GM12878 (cell line): ENCODE results near the gene ACYP2. TPM values are rescaled to one million over a fixed set of nuclear protein-coding genes. Genes with fewer than 3 reads are reported as not detected.

Source experiments
- BMI1 ChIP-seq: fragments of 450-650 bp; IDR thresholded peaks from 2 replicates; pipeline ENCODE4 v1.6.1; 2016; ENCODE audit warnings: mild to moderate bottlenecking, moderate library complexity, borderline replicate concordance
- POLR2AphosphoS5 ChIP-seq: IDR thresholded peaks from 2 replicates; pipeline ENCODE4 v1.6.1; 2011; ENCODE audit warnings: mild to moderate bottlenecking, low read length, inconsistent platforms
- RB1 ChIP-seq: fragments of 450-650 bp; formaldehyde crosslinking; IDR thresholded peaks from 2 replicates; pipeline ENCODE4 v1.6.1; 2017; ENCODE audit warnings: mild to moderate bottlenecking, borderline replicate concordance
- SKIL ChIP-seq: fragments of 450-650 bp; IDR thresholded peaks from 2 replicates; pipeline ENCODE4 v1.6.1; 2017; ENCODE audit warnings: mild to moderate bottlenecking, low read depth, inconsistent platforms; ENCODE audit not compliant: poor library complexity, severe bottlenecking
- SUZ12 ChIP-seq: fragments of 200-600 bp; sonication (generic); IDR thresholded peaks from one replicate; pipeline ENCODE4 v1.6.1; 2018; ENCODE audit warnings: antibody characterized with exemption, mild to moderate bottlenecking; ENCODE audit not compliant: unreplicated experiment
- polyA plus RNA-seq, 11 experiments: library from polyadenylated mRNA; depleted of rRNA in 4 of 11; unstranded in 6 of 11; stranded (reverse) in 5 of 11; fragments of >200 nt; fragmentation: Nextera tagmentation in 4 of 11; fragmentation: Illumina TruSeq in 1 of 11; extraction: Ambion mirVana in 4 of 11; extraction: Trizol in 1 of 11; gene quantifications; 1 replicate in 1 of 11; 2 replicates in 10 of 11; pipeline versions ENCODE4 v1.2.1 to v1.2.3, GENCODE V29; 2011 to 2016; ENCODE audit warnings: inconsistent platforms in 2 of 11, missing spikeins in 2 of 11, low read depth in 1 of 11
- total RNA-seq, 4 experiments: library from RNA; depleted of rRNA in 3 of 4; stranded (reverse); fragments of >200 nt in 3 of 4; fragmentation: Illumina TruSeq in 1 of 4; extraction: Trizol in 1 of 4; gene quantifications; 2 replicates each; pipeline versions ENCODE4 v1.2.1 to v1.2.3, GENCODE V29; 2013 to 2021
- TF ChIP-seq, protein P1 (sequence below): fragments of 450-650 bp; formaldehyde crosslinking; IDR thresholded peaks from 2 replicates; pipeline ENCODE4 v1.5.0; 2022; ENCODE audit warnings: mild to moderate bottlenecking, missing genetic modification characterization
- TF ChIP-seq, protein P2 (sequence below): fragments of 450-650 bp; formaldehyde crosslinking; IDR thresholded peaks from 2 replicates; pipeline ENCODE4 v1.4.0; 2020; ENCODE audit warnings: mild to moderate bottlenecking, moderate library complexity

Gene ACYP2
- total and polyA plus RNA-seq, 10 of the 15 experiments (the other 5 are each of a cell fraction or from before 2014, with no cell fraction given) = 4.2 to 16.3 (median 9.0) TPM

DNA sequence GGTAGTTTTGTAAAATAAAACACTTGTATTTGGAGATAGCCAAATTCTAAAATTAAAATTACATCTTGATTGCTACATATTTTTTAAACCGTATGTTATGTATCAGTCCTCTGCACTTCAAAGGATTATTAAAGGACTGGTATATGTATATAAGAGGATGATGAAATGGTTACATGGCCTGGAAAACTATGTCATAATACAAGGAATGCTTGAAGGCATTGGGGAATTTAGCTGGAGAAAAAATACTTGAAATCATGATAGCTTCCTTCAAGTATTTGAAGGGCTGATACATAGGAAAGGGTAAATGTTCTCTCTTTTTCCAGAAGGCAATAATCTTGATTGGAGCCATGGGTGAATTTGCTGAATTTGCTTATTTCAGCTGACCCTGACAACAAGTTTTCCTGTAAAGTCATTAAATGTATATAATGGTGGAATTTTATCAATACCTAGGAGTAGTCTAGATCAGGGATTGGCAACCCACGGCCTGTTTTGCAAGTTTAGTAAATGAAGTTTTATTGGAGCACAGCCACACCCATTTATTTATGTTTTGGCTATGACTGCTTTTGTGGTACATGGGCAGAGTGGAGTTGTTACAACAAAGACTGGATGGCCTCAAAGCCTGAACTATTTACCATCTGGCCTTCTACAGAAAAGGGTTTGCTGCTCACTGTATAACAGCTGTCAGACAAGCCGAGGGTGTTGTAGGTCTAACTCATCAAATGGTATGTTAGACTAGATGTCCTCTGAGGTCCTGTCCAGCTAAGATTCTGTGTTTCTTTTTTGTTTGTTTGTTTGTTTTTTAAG is 34.4 kb downstream of the ACYP2 start (continued):
- TF ChIP-seq, protein P1, sequence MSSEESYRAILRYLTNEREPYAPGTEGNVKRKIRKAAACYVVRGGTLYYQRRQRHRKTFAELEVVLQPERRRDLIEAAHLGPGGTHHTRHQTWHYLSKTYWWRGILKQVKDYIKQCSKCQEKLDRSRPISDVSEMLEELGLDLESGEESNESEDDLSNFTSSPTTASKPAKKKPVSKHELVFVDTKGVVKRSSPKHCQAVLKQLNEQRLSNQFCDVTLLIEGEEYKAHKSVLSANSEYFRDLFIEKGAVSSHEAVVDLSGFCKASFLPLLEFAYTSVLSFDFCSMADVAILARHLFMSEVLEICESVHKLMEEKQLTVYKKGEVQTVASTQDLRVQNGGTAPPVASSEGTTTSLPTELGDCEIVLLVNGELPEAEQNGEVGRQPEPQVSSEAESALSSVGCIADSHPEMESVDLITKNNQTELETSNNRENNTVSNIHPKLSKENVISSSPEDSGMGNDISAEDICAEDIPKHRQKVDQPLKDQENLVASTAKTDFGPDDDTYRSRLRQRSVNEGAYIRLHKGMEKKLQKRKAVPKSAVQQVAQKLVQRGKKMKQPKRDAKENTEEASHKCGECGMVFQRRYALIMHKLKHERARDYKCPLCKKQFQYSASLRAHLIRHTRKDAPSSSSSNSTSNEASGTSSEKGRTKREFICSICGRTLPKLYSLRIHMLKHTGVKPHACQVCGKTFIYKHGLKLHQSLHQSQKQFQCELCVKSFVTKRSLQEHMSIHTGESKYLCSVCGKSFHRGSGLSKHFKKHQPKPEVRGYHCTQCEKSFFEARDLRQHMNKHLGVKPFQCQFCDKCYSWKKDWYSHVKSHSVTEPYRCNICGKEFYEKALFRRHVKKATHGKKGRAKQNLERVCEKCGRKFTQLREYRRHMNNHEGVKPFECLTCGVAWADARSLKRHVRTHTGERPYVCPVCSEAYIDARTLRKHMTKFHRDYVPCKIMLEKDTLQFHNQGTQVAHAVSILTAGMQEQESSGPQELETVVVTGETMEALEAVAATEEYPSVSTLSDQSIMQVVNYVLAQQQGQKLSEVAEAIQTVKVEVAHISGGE (CRISPR knock-in tag) = no peak
- TF ChIP-seq, protein P2, sequence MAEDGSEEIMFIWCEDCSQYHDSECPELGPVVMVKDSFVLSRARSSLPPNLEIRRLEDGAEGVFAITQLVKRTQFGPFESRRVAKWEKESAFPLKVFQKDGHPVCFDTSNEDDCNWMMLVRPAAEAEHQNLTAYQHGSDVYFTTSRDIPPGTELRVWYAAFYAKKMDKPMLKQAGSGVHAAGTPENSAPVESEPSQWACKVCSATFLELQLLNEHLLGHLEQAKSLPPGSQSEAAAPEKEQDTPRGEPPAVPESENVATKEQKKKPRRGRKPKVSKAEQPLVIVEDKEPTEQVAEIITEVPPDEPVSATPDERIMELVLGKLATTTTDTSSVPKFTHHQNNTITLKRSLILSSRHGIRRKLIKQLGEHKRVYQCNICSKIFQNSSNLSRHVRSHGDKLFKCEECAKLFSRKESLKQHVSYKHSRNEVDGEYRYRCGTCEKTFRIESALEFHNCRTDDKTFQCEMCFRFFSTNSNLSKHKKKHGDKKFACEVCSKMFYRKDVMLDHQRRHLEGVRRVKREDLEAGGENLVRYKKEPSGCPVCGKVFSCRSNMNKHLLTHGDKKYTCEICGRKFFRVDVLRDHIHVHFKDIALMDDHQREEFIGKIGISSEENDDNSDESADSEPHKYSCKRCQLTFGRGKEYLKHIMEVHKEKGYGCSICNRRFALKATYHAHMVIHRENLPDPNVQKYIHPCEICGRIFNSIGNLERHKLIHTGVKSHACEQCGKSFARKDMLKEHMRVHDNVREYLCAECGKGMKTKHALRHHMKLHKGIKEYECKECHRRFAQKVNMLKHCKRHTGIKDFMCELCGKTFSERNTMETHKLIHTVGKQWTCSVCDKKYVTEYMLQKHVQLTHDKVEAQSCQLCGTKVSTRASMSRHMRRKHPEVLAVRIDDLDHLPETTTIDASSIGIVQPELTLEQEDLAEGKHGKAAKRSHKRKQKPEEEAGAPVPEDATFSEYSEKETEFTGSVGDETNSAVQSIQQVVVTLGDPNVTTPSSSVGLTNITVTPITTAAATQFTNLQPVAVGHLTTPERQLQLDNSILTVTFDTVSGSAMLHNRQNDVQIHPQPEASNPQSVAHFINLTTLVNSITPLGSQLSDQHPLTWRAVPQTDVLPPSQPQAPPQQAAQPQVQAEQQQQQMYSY (CRISPR knock-in tag) = no peak
- TF ChIP-seq POLR2AphosphoS5 = no peak
- TF ChIP-seq SKIL = no peak
- no peak for TF ChIP-seq RB1
- no peak for TF ChIP-seq SUZ12
- no peak for TF ChIP-seq BMI1
